Fibroblast of skin of back (primary cell): ENCODE data around the gene IGSF22.
"Not testable (repeated sequence)": the region's sequence is repeated elsewhere in the genome, so short reads cannot be mapped to it uniquely, and the experiment has no call there.

Experiments
- DNase-seq: peaks from one replicate; pipeline ENCODE4 v3.0.0-alpha.2; 2013

IGSF22 gene

DNA sequence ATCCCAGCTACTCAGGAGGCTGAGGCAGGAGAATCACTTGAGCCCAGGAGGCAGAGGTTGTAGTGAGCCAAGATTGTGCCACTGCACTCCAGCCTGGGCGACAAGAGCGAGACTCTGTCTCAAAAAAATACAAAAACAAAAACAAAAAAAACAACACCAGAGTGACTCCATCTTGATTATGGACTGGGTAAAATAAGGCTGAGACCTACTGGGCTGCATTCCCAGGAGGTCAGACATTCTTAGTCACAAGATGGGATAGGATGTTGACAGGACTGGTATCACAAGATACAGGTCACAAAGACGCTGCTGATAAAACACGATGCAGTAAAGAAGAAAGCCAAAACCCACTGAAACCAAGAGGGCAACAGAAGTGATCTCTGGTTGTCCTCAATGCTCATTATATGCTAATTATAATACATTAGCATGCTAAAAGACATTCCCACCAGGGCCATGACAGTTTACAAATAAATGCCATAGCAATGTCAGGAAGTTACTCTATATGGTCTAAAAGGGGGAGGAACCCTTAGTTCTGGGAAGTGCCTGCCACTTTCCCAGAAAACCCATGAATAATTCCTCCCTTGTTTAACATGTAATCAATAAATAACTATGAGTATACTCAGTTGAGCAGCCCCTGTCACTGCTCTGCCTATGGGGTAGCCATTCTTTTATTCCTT lies 34.4 kb downstream of the IGSF22 start:
- not testable (repeated sequence) for DNase-seq

DNA sequence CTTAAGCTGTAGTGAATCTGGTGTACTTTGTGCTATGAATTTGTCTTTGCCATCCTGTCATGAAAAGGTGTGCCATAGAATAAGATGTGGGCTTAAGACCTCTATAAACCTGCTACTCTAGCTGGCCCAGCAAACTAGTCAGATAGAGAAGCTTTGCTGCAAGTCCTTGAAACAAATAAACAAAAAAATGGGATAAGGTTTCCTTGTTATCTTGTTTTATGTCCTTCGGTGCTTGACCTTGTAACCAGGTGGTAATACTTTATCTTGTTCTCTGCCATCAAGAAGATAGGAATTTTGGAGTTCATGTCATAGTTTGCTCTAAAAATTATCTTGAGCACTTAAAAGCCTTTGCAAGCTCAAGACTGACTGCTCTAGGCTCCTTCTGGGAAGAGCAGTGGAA lies 41.7 kb downstream of the IGSF22 start:
- DNase-seq = no peak

DNA sequence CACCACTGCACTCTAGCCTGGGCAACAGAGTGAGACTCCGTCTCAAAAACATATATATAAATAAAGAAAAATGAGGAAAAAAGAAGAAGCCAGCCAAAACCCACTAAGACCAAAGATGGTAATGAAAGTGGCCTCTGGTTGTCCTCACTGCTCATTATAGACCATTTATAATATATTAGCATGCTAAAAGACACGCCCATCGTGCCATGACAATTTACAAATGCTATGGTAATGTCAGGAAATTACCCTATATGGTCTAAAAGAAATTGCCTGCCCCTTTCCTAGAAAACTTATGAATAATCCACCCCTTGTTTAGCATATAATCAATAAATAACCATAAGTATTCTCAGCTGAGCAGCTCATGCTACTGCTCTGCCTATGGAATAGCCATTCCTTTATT lies 43.5 kb downstream of the IGSF22 start:
- DNase-seq = no peak

DNA sequence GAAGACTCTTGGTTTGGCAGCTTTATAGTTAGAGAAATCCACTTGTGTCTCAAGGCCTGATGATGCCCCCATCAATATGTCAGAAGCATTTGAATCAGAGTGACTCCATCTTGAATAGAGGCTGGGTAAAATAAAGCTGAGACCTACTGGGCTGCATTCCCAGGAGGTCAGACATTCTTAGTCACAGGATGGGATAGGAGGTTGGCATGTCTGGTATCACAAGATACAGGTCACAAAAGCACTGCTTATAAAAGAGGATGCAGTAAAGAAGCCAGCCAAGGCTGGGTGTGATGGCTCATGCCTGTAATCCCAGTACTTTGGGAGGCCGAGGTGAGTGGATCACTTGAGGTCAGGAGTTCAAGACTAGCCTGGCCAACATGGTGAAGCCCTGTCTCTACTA lies 44.0 kb downstream of the IGSF22 start:
- DNase-seq = not testable (repeated sequence)

DNA sequence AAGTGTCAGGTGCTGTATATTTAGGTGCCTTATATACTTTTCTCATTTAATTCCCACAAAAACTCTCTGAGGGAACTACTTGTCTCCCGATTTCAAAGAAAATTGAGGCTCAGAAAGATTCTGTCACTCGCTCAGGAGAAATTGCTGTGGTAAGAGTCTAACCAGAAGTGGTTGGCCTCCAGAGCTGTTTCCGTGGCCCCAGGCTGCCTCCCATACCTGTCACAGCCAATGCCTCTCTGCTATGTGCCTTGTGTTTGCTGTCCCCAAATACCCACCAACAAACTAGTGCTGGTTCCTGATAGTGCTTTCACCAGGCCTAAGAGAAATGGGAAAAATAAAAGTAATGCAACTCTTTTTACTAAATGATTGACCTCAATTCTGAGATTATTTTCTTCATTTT lies 48.4 kb downstream of the IGSF22 start:
- no peak for DNase-seq

DNA sequence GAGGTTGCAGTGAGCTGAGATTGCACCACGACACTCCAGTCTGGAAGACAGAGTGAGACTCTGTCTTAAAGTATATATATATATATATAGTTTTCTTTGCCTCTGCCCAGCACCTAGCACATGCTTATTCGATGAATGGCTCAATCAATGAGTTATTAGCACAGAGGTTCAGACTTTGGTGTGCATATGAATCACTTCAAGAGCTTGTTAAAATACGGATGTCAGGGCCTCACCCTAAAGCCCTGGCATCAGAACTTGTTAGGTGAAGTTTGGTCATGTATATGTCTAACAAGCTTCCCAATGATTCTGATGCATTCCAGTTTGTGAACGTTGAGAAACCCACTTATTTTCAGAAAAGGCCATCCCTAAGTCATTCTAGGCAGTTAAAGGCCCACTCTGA lies 49.2 kb downstream of the IGSF22 start:
- DNase-seq = no peak

DNA sequence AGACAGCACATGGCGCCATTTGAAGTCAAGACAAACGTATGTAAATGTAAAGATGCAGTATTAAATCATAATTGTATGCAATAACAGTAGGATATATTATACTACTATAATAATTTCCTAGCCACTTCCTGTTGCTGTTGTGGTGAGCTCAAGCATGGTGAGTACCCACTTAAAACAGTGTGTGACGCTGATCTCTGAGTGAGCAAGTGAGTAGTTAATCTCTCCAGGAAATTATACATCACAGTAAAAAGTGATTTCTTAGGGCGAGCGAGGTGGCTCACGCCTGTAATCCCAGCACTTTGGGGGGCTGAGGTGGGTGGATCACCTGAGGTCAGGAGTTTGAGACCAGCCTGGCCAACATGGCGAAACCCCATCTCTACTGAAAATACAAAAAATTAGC lies 53.8 kb downstream of the IGSF22 start:
- DNase-seq = not testable (repeated sequence)

DNA sequence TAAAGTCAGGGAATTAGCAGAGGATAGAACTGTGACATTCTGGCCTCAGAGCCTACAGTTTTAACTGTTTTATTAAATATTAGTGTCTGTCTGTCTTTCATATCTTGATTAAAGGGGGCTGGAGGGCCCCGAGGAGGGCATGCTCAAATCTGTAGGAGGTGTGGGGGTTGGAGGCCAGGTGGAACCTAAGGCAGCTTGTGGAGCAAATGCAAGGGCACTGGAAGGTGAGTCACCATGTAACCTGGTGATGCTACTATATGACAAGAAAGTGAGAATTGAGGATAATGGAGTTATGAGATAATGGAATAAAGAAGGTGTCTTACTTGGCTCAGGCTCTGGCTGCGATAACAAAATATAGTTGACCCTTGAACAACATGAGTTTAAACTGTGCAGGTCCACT lies 54.7 kb downstream of the IGSF22 start:
- DNase-seq = no peak

DNA sequence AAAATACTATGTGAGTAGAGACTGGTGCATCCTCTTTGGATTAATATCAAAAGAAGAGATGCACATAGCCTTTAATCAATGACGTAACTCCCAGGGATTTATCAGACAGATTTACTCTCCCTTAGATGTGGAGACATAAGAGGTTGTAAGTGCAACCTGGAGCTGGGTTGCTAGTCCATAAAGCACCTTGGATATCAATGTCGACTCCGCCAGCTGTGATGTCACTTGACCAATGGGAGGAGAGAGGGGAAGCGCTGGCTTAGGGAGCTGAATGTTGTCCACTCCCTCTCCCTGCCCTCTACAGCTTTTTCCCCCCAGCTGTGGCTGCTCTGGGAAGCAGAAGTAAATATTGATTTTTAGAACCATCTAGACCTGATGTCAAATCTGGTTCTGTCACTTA lies 56.3 kb downstream of the IGSF22 start:
- DNase-seq = no peak

DNA sequence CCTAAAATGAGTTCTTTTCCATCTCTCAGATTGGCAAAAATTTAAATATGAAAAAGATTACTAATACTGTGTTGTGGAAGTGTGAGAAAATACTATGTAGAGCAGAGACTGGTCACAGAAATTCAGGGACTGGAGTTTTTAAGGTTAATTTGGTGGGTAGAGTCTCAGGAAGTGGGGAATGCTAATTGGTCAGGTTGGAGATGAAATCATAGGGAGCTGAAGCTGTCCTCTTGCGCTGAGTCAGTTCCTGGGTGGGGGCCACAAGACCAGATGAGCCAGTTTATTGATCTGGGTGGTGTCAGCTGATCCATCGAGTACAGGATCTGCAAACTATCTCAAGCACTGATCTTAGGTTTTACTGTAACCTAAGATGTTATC lies 56.8 kb downstream of the IGSF22 start:
- DNase-seq = no peak

DNA sequence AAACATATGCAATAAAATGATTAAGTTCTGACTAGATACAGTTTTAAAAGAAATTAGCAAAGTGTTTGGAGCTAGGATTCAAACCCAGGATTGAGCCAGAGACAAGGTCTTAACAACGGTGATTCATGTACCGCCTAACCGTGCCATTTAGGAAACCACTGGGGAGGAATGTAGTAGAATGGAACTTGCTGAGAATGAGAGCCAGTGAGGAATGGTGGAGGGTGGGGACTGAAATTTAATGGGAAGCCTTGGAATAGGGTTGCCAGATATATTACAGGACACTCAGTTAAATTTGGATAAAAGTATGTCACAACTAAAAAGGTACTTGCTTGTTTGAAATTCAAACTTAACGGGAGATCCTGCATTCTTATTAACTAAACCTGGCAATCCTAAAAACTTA lies 57.9 kb downstream of the IGSF22 start:
- DNase-seq = no peak

DNA sequence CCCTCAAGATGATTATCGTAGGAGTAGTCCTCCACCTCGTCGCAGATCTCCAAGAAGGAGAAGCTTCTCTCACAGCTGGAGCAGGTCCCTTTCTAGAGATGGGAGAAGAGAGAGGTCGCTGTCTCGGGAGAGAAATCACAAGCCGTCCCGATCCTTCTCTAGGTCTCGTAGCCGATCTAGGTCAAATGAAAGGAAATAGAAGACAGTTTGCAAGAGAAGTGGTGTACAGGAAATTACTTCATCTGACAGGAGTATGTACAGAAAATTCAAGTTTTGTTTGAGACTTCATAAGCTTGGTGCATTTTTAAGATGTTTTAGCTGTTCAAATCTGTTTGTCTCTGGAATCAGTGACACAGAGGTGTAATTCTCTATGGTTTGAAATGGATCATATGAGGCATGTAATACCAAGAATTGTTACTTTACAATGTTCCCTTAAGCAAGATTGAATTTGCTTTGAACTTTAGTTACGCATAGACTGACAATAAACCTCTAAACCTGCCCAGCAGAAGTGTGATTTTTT lies 60.6 kb downstream of the IGSF22 start:
- not testable (repeated sequence) for DNase-seq

DNA sequence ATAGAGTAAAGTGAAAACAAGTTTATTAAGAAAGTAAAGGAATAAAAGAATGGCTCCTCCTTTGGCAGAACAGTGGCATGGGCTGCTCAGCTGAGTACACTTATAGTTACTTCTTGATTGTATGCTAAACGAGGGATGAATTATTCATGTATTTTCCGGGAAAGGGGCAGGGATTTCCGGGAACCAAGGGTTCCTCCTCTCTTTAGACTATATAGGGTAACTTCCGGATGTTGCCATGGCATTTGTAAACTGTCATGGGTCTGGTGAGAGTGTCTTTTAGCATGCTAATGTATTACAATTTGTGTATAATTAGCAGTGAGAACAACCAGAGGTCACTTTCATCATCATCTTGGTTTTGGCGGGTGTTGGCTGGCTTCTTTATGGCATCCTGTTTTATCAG lies 68.3 kb downstream of the IGSF22 start:
- no peak for DNase-seq
